GM18517 (cell line): ENCODE measurements around the gene NPPC.
"Not testable (repeated sequence)": the region's sequence is repeated elsewhere in the genome, so short reads cannot be mapped to it uniquely, and the experiment has no call there.

Source experiments
- ATAC-seq: cut with Tn5 transposase; IDR thresholded peaks from one replicate; pipeline ENCODE4 v1.9.1; 2021; ENCODE audit warnings: mild to moderate bottlenecking, moderate library complexity; ENCODE audit not compliant: unreplicated experiment

Gene NPPC

DNA sequence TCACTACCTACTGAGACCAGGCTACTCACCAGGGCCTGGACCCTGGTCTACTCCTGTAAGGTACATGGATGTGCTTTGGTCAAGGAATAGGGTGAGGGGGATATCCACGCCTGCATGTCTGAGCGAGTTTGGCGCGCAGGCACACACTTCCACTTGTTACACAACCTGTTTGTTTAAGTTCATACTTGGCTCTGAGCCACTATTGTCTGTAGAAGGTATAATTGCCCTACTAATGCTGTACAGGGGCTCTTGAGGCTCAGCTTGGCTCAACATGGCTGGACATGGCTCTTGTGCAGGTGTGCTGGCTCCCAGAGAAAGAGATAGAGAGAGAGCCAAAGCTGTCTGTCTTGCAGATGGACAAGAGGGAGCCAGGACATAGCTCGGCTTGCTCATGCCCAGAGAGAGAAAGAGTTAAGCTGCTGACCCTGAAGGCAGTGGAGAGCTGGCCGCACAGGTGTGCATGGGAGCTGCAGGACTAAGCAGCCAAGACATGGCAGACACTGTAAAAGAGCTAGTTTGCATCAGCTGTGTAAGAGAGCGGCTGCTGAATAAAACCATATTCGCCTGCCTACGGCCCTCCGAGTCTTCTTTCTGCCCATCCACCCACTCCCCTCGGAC is 35.2 kb downstream of the NPPC start:
- ATAC-seq = no peak

GRCh38 chr2:231887756-231888155 is 38.4 kb downstream of the NPPC start:
- no peak for ATAC-seq

- ATAC-seq = no peak
These were observed 40.0 kb downstream of the NPPC start for GRCh38 chr2:231886071-231886681.

GRCh38 chr2:231884438-231885140 is 41.6 kb downstream of the NPPC start:
- ATAC-seq = no peak

DNA sequence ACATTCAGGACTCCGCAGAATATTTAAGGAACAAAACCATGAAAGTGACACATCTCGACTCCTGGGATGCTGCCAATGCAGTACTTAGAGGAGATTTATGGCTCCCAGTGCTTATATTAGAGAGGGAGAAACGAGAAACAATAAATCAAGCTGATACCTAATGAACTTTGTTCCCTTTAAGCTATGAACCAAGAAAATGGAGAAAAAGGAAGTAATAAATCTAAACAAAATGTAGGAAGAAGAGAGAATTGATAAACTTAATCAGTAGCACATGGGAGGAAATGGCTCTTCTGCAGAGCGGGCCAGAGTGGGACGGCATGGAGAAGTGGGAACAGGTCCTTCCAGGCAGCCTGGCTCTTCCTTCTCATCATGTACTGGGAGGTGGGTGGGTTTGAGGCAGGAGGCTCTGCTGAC is 42.7 kb downstream of the NPPC start:
- no peak for ATAC-seq

GRCh38 chr2:231882646-231883045 is 43.5 kb downstream of the NPPC start:
- ATAC-seq = no peak

DNA sequence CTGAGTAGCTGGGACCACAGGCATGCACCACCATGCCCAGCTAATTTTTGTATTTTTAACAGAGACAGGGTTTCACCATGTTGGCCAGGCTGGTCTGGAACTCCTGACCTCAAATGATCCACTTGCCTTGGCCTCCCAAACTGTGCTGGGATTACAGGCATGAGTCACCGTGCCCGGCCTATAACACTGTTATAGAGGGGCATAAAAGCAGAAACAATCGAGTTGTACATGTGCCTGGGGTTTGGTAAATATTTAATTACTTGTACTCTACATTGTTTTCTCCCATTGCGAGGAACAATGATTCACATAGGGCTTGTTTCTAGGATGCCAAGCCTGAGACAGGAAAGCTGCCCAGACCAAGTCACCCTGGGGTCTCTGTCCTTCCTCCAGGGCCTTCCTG is 45.8 kb downstream of the NPPC start:
- ATAC-seq = not testable (repeated sequence)

GRCh38 chr2:231879216-231879615 is 47.0 kb downstream of the NPPC start:
- no peak for ATAC-seq

DNA sequence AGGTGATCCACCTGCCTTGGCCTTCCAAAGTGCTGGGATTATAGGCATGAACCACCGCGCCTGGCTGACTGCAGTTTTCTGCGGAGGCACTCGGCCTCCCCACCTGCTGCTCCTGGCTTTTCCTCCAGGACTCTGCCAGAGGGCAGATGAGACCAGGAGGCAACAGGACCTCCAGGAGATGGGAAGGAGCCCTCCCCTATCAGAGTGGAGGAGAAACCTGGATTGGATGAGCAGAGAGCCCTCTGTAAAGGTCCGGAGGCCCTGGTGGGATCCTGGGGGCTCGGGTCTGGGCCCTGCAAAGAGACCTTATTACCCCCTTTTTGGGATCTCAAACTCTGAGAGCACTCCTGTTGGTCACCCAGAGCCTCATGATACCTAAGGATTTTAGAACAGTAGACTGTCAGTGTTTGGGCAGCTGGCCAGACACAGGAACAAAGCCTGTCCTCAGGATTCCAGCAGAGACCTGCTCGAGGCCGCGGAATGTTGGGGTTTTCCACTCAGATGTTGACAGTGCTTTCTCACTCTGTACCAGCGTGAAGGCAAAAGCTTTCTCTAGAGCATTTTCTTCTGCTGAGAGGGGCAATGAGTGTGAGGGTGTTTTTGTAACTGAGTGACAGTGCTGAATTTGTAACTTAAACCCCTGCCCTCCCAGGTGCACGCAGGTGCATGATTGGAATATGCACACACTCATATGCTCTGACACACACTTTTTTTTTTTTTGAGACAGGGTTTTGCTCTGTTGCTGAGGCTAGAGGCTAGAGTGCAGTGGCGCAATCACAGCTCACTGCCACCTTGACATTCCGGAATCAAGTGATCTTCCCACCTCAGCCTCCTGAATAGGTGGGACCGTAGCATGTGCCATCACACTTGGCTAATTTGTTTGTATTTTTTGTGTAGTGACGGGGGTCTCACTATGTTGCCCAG is 48.4 kb downstream of the NPPC start:
- no peak for ATAC-seq

- no peak for ATAC-seq
These were observed 51.3 kb downstream of the NPPC start for GRCh38 chr2:231874944-231875343.
